NCI-H2171 treated with DMSO at 0.1 percent for 48 hours (cell line): Measurements from ENCODE around the gene RAB3D.
"Not testable (repeated sequence)": the region's sequence is repeated elsewhere in the genome, so short reads cannot be mapped to it uniquely, and the experiment has no call there.

ENCODE experiments used
- DNase-seq: peaks from one replicate; lab custom pipeline; 2025; lab: John Stamatoyannopoulos, UW

The RAB3D gene

DNA sequence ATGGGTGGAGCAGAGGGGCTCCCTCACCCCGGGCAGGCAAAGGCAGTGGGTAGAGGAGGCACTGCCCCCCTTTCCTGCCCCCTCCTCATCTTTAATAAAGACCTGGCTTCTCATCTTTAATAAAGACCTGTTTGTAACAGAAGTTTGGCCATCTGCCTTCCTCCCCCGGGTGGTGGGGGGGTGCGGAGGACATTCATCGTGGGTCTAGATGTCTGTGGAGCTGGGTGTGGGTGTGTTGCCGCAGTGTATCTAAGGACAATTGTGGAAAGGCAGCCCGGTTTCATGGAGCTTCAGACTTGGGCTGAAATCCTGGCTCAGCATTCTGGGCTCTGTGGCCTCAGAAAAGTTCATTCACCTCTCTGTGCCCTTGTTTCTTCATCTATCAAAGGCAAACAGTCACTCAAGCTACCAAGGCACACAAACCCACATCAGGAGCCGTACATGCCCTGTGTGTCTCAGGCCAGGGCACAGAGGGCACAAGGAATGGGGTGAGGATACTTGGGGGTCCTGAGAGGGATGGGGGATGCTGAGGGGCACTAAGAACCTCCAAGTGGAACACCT, 26.2 kb upstream of the RAB3D start:
- DNase-seq, result no peak

DNA sequence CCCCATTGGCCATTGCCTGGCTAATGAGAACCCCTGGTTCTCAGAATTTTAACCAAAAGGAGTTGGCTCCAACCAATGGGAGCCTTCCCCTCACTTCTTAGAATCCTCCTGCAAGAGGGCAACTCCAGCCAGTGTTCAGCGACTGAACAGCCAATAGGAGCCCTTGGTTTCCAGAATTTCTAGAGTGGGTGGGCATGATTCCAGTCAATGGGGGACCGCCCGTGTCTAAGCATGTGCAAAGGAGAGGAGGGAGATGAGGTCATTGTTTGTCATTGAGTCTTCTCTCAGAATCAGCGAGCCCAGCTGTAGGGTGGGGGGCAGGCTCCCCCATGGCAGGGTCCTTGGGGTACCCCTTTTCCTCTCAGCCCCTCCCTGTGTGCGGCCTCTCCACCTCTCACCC, 25.5 kb upstream of the RAB3D start:
- DNase-seq, result no peak

DNA sequence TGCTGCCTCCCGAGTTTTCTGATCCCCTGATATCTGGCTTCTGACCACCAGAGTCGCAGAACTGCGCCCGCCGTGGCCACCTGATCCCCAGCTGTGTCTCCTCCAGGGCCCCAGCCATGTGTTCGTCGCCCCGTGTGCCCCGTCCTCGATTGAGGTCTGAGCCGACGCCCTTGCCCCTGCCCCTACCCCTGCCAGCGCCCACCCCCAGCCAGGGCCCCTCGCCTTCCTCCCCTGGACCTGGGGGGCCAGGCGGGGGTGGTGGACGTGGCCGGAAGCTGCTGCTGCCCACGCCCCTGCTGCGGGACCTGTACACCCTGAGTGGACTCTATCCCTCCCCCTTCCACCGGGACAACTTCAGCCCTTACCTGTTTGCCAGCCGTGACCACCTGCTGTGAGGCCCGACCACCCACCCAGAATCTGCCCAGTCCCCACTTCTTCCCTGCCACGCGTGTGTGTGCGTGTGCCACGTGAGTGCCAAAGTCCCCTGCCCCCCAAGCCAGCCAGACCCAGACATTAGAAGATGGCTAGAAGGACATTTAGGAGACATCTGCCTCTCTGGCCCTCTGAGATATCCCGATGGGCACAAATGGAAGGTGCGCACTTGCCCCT, 24.9 kb upstream of the RAB3D start:
- no peak for DNase-seq

DNA sequence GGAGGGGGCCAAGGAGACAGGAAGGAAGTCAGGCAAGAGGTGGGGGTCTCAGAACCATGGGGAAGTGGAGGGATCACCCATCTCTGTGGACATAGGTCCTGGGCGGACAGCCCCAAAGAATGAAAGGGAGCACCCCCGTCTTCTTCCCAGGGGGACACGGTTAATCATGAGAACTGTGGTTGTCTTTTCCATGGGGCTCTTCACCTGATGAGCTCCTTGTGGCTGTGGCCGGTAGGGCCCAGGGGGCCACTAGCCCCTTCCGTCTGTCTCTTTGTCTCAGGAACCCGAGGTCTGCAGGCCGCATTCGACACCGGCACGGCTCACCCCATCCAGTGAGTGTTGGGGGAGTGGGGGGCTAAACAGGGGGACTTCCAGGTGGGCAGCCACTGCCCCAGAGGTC, 24.4 kb upstream of the RAB3D start:
- DNase-seq, result no peak

DNA sequence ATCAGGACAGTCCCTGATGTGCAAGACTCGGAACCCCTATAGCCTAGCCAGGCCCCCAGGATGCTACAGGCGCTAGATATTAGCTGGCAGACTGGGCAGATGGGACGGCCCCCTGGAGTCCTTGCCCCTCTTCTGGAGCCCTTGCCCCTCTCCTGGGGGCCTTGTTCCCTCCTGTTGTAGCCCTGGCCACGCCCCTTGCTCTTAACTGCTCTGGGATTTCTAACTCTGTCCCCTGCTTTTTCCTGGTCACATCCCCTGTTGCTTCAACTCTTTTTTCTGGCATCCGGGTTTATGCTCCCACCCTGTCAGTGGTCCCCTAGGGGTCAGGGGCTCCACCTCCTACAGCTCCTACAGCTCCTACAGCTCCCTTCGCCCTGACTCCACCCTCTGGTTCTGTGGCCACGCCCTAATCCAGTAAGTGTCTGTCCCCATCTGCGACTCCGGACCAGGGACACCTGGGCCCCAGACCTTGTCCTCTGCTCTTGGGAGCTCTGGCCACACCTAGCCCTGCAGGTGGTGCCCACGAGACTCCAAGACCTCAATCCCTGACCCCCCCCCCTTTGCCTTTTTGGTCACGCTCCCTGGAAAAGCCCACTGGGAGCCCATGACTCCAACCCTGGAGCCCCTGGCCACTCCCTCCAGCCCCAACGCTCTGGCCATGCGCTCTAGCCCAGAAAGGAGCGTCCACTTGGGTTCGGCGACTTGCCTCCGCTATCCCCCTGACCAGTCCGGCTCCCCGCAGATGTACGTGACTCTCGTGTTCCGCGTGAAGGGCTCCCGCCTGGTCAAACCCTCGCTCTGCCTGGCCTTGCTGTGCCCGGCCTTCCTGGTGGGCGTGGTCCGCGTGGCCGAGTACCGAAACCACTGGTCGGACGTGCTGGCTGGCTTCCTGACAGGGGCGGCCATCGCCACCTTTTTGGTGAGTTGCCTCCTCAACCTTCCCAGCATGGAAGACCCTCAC, 22.6 kb upstream of the RAB3D start:
- no peak for DNase-seq

DNA sequence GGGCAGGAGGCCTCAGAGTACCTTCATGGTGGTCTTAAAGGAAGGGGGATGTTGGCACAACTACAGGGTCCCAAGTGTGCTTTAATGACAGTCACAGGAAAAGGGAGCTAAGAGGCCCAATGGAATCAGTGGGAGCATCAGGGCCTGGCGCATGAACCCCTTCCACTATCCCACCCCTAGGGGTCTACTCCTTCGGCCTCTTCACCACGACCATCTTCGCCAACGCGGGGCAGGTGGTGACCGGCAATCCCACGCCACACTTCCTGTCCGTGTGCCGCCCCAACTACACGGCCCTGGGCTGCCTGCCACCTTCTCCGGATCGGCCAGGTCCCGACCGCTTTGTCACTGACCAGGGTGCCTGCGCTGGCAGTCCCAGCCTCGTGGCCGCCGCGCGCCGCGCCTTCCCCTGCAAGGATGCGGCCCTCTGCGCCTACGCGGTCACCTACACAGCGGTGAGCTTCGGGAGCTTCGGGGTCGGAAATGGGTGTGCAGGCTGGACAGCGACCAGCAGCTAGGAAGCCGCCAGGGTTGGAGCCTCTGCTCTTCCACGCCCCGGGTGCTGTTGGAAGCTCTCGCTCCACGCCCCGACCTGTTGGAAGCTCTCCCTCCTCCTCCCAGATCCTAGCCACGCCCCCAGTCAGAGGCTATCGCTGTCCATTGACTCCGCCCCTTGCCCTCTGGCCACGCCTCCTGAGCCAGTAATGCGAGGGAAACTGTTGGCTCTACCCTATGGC, 21.7 kb upstream of the RAB3D start:
- DNase-seq, result no peak

DNA sequence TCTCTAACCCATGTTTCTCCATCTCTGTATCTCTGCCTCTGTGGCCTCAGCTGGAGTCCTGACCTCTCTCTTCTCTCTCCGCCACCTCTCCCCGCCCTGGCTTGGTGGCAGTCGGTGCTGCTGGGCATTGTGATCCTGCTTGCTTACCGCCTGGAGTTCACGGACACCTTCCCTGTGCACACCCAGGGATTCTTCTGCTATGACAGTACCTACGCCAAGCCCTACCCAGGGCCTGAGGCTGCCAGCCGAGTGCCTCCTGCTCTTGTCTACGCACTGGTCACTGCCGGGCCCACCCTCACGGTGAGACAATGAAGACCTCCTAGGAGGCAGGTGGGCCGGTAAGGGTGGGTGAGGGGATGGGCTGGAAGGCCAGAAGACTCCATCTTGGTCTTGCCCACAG, 20.0 kb upstream of the RAB3D start:
- no peak for DNase-seq

DNA sequence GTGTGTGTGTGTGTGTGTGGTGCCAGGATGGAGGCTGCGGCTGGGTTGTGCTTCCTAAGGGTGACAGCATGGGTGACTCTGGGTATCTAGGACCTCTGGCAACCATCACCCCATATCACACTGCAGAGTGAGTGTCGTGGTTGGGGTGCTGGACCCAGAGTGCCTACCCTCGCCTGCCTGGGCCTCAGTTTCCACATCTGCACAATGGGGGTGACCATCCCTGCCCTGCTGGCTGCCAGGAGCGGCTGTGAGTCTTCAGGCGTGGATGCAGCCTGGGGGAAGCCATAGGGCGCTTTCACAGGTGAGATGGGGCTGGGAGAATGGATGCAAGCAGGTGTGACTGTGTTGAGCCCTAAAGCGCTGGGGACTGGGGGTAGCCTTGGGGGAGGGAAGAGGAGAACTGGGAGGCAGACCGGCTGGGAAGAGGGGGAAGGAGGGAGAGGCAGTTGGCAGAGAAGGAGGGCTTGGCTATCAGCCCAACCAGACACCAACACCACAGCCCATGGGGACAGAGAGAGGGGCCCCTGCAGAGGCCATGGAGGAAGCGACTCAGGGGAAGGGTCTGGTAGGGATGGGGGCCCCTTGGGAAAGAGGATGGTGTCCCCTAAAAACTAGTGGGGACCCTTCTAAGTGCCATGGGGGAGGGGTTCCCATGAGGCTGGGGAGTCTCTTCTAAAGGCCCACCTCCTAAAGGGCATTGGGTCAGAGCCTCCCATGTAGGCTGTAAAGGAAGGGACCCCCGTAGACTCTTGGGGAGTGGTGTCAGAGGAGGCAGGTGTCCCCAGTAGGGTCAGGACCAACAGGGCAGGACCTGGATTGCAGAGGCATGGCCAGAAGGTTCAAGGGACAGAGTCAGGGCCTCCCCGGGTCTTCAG, 17.5 kb upstream of the RAB3D start:
- peak; percentile 40 for DNase-seq

DNA sequence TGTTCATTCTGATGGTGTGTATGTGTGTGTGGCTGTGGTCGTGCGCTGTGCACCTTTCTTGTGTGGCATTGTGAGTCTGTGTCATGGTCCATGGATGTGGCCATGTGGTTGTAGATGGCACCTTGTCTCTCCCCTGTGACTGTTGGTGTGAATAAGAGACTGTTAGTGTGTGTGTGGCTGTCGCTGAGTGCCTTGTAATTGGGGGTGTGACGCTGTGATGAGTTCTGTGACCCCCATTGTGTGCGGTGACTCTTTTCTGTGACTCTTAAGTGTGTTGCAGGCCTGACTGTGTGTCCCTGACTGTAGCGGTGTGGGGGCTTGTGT, 16.6 kb upstream of the RAB3D start:
- no peak for DNase-seq

DNA sequence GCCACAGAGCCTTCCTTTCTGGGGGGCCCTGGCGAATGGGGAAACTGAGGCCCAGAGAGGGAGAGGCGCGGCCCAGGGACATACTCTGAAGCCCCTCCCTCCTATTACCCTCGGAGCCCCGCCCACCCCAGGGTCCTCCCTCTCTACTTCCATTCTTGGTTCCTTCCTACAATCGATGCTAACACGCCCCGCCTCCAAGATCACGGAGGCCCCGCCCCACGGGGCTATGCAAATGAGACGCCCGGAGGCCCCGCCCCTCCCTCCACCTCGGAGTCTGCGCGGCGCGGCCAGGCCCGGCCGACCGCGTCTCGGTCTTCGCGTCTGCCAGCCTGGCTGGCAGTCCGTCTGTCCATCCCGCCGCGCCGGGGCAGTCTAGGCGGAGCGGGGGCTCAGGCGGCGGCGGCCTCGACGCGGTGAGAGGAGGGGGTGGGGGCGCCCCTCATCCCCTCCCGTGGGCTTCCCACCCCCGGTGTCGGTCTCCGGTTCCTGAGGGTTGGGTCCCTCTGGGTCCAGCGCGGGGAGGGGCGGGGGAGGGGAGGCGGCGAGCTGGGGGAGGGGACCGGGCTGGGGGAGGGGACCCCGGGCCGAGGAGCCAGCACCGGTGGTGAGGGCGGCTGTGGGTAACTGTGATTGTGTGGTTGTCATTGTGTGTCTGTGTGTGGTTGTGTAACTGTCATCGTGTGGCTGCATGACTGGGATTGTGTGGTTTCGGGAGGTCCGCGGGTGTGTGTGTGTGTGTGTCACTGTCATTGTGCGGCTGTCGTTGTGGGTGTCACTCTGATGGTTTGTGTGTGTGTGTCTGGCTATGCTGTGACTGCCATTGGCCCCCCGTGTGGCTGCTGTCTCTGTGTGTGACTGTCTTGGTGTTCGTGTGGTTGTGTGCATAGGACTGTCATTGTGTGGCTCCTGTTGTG, 16.0 kb upstream of the RAB3D start, which contains the start of gene PLPPR2:
Gene PLPPR2, plus strand, starts transcription at position 273 of the 914 bp plus-strand sequence. CDS start 2,242 bp downstream, outside the sequence.
- peak; percentile 81 for DNase-seq

DNA sequence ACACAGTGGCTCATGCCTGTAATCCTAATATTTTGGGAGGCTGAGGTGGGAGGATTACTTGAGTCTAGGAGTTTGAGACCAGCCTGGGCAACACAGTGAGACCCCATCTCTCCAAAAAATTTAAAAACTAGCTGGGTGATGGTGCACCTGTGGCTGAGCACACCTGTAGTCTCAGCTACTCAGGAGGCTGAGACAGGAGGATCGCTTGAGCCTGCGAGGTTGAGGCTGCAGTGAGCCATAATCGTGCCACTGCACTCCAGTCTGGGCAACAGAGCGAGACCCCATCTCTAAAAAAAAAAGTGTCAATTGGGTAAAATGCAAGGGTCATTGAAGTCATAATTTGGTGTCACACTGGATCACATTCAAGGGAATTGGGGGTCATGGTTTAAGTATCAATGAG, 14.6 kb upstream of the RAB3D start:
- DNase-seq, result not testable (repeated sequence)

DNA sequence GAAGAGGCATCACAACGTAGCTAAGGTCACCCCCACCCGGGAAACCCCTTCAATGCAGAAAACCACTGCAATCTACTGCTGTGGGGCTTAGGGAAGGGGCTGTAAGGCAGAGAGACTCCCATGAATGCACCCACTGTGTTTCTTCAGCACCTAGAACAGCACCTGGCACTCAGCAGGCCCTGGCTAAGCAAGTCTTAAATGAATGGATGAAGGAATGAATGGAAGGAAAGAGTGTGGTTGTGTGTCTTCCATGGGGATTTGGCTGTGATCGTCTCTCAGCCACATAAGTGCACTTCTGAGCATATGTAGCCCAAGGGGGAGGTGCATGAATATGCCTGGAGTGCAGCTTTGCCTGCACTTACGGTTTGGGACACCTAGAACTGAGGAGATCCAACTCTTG, 9.7 kb upstream of the RAB3D start:
- DNase-seq, result no peak

DNA sequence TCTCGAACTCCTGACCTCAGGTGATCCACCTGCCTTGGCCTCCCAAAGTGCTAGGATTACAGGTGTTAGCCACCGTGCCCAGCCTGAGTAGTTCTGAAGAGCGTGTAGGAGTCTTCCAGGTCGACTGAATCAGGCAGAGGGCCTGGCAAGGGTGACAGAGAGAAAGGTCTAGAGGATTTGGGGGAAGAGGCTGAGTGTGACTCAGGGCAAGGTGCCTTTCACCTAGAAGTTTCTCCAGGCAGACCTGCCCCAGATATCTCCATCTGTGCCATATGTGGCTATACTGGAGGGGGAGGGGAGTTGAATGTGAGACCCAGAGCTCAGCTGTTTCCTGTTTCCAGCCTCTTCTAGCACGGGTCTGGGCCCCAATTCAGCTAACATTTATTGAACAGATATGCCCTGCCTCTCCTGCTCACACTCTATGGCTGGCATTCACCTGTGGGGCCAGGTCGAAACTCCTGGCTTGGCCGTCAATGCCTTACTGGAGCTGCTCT, 8.1 kb upstream of the RAB3D start:
- peak; percentile 68 for DNase-seq

DNA sequence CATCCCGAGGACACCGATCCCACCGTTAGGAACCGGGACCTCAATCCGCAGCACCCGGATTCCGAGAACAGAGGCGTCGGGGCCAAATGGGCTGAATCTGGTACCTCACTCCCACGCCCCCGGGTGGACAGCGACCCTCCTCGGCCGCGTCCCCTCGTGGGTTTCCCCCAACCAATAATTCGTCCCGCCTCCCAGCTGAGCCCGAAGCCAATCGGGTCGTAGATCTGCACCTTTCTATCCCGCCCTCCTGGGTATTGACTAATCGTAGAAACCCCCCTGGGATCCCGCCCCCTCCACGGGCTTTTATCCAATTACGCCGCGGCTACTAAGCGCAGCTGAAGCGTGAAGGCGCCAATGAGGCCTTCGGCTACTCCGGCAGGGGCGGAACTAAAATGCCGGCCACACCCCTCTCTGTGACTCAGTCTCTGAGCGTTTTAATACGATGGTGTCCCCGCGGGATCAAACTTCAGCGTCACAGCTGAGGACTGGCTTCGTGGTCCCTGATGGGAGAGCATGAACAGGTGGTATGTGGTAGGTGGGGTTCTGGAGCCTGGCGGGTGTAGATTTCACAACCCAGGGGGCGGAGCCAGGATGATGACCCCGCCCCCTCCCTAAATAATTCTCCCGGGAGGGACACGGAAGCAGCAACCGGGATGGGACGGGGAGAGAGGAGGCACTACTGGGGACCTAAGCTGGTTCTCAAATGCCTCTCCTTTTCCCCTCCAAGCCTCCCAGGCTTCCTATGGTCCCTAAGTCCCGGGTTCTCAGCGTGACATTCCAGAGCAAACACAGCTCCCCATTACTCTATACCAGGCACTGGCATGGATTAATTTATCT, 6.9 kb upstream of the RAB3D start, which contains the start of the genes CCDC159 and TMEM205:
Gene CCDC159, plus strand, starts transcription at position 416 of the 837 bp plus-strand sequence. Its CDS starts 88 bp downstream, at position 504.
Gene TMEM205, minus strand, starts transcription at position 165 of the 837 bp plus-strand sequence. CDS start 649 bp downstream, outside the sequence.
- DNase-seq, result peak; percentile 99

DNA sequence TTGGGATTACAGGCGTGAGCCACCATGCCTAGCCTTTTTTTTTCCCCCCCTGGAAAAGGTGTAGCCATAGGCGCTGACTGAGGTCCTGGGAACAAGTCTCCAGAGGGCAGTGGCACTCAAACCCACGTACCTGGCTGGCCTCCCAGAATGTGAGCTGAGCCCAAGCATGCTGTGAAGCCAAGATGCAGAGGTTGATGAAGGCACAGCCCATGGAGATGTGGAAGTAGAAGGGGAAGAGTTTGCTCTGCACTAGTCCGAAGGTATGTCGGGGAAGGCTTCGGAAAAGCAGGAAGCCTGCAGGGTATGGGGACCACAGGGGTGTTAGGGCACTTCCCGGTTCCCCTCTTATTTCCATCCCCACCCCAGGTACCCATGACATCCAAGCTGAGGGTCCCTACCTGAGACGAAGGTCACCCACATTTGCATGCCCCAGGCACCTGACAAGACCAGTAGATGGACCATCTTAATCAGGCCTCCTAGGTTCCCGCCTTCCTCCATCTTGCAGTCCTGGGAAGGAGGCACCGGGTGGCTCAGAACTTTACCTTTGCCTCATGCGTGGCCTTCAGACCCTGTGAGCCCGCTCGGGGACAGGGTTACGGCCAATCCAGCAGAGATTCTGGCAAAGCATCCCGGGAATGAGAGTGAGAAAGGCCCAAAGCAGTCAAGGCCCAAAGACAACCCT, 5.8 kb upstream of the RAB3D start:
- no peak for DNase-seq

DNA sequence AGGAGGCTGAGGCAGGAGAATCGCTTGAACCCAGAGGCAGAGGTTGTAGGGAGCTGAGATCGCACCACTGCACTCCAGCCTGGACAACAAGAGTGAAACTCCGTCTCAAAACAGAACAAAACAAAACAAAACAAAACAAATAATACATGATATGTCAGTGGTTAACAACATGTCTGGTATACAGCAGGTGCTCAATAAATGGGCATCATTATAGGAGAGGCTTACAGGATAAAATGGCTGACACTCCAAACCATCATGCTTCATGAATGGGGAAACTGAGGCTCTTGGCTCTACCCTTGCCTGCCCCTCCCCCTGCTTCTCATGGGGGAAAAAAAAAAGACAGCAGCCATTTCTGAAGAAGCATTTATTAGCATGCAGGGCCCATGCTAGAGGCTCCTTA, 3.0 kb upstream of the RAB3D start:
- DNase-seq, result no peak

DNA sequence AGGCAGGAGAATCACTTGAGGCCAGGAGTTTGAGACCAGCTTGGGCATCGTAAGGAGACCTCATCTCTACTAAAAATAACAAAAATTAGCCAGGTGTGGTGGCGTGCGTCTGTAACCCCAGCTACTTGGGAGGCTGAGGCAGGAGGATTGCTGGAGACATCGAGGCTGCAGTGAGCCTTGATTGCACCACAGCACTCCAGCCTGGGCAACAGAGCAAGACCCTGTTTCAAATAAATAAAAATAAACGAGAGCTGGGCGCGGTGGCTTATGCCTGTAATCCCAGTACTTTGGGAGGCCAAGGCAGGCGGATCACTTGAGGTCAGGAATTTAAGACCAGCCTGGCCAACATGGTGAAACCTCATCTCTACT, 626 bp upstream of the RAB3D start:
- not testable (repeated sequence) for DNase-seq

DNA sequence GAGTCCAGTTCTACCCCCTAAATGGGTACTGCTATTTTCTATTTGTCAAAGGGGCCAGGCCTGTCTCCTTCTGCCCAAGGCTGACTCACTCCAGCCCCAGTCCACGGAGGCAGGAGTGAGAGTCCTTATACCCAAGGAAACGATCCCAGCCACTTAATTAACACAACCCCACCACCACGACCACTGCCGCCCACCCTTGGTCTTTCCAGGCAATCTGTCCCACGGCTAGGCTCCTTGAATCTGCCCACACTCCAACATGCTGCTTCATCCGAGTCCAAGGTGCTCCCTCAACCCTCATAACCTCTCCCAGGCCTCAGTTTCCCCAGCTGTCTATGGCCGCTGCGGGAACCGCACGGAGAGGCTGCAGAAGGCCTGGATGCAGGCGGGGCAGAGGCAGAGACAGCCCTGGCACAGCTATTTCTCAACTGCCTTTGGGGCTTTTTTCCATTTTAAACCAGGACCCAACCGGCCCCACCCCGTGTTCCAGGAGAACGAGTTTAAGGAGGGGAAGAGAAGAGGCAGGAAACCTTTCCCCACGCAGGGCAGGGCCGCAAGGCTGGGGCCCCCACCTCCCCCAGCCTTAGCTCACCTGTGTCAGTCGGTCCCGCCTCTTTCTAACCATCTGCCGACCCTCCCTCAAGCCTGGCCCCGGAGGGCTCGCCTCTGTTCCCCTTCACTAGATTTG, 746 bp downstream of the RAB3D start:
- DNase-seq, result peak; percentile 47
